ENCODE data around the gene MARS2.

- no peak for TF ChIP-seq CTCF (IDR thresholded peaks at IDR 0.05)
- TF ChIP-seq POLR2A (IDR thresholded peaks at IDR 0.05), result no peak
- no peak for TF ChIP-seq EP300 (IDR thresholded peaks at IDR 0.05)
These were observed 21.8 kb downstream of the MARS2 start for GRCh38 chr2:197727011-197727410.

Data from gastroesophageal sphincter (tissue), 3 donors.